Right lobe of liver (tissue), 4 donors: ENCODE data around the gene PHF2.

Source experiments
- CTCF ChIP-seq, 4 donors: fragments of 200-600 bp in 3 of 4; fragments of 450-650 bp in 1 of 4; IDR thresholded peaks; one replicate each; pipeline versions ENCODE4 v1.5.1 to v1.8.0; 2016 to 2022; ENCODE audit warnings: antibody characterized with exemption in 4 of 4, mild to moderate bottlenecking in 2 of 4
- POLR2A ChIP-seq: fragments of 450-650 bp; IDR thresholded peaks from one replicate; pipeline ENCODE4 v1.6.1; 2017; ENCODE audit warnings: antibody characterized with exemption, mild to moderate bottlenecking
- donor health status: DM: no; HTN: no; CAD: no.
- donor health status: DM: no; HTN: no; CAD: no.
- donor health status: DM: no; HTN: yes; CAD: no.

- TF ChIP-seq POLR2A (no peak), CTCF (IDR thresholded peaks at IDR 0.05) (no peak)
Measured at GRCh38 chr9:93663877-93664548, 87.6 kb downstream of the PHF2 start.
